Measurements from ENCODE around the gene PPP1R16B.
A peak's percentile ranks its signal among the peaks of the same experiment; 100 is the strongest.
"Not testable (repeated sequence)": the region's sequence is repeated elsewhere in the genome, so short reads cannot be mapped to it uniquely, and the experiment has no call there.

The PPP1R16B gene

GRCh38 chr20:38794057-38794456 lies 11.4 kb upstream of the PPP1R16B start:
- DNase-seq = not testable (repeated sequence)

GRCh38 chr20:38798266-38798665 lies 7.2 kb upstream of the PPP1R16B start:
- no peak for DNase-seq

DNA sequence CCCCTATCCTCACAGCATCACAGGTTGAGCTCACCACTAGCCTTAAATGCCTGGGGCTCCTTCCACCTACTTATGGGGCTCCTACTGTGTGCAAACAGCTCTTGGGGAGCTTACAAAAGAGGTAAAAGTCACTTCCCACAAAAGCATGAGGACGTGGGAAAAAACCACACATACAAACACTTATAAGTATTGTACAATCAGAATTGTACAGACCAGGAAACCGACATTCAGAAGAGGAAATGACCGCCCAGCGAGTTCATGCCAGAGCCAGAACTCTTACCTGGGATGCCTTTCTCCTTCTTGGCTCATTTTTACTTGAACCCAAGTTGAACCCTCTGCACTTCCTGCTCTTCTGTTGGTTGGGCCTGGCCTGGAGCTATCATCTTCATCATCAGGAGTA lies 6.3 kb upstream of the PPP1R16B start:
- DNase-seq = peak; percentile 40

GRCh38 chr20:38800882-38801281 lies 4.6 kb upstream of the PPP1R16B start:
- no peak for DNase-seq

DNA sequence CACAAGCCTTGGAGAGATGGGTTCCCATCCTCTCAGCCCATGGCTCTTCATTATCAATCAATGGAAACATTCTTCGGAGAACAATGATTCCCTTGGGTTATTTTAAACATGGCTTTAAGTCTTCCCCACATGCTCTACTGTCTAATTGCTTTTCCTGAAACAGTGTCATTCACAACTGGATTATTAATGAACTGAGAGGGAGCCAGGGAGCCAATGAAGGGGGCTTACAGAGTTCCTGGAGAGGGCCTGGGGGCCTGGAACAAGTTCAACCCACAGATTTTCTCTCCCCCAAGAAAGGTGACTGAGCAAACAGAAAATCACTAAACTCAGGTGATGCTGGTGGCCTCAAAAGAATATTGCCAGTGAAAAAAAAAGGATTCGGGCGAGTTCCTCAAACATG lies 1.3 kb upstream of the PPP1R16B start:
- DNase-seq = no peak

- peak; percentile 80 for DNase-seq
Observed at GRCh38 chr20:38804682-38805501, 605 bp upstream of the PPP1R16B start.

- DNase-seq = no peak
Observed at GRCh38 chr20:38805958-38806854, 709 bp downstream of the PPP1R16B start.

DNA sequence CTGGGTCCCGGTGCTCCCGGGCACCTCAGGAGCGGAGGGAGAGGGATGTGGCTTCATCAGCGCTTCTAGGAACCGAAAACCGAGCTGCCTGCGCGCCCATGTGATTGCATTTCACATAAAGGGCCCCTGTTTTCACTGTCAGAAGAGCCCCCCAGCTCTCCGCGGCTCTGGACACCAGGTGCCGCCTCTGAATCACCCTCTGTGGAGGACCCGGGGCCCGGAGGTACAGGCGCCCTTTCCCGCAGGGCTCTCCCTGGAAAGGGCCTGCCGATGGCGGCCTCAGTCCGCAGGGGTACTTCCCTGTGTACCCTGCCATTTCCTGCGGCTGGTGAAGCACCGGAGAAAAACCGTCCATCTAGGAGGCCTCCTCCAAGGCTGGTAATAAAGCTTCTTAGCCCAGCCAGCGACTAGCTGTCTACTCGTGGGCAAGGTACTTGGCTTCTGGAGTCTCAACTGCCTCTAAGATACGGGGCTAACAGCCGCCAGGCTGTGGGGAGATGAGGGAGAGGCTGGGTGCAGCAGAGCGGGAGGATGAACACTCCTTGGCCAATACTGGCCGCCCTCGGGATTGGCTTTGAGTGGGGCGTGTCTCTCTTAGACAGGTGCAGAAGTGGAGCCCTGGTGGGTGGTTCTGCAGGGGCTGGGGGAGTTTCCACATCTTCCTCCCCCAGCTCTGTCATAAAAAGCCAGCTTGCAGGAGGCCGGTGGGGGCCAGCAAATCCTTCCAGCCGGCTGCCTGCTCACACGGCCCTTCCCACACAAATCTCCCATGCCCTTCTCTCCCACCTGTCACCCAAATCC lies 1.6 kb downstream of the PPP1R16B start:
- no peak for DNase-seq

GRCh38 chr20:38809942-38810341 lies 4.4 kb downstream of the PPP1R16B start:
- DNase-seq = no peak

GRCh38 chr20:38810926-38811630 lies 5.6 kb downstream of the PPP1R16B start:
- no peak for DNase-seq

DNA sequence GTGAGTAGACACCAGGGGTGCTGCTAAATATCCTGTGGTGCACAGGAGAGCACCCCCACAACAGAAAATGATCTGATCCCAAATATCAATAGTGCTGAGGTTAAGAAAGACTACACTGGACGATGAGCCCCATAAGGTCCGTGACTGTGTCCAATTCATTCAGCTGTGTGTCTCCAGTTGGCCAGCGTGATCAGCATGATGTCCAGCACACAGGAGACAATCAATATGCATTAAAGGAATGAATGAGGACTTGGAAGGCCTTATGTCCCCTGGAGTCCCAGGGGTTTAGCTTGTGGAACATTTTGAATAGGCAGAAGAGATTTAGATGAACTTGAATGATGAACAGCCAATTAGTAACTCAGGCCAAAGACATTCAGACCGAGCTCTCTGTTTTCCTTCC lies 6.3 kb downstream of the PPP1R16B start:
- DNase-seq = no peak

DNA sequence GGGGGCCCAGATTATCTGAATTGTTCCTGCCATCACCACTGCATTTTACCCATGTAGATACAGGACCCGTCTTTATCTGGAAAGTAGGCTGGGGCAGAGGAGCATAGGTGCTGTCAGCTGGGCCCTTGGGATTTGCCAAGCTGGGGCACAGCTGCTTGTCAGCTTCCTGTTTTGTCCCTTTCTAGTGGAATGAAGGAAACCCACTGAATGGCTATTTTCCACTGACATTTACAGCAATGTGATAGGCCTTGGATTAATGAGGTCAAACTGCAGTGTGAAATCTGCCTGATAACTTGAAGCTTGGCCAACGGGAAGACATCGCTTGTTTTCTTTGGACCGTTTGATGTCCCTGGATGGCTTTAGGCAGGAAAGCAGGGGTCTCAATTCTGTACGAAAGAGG lies 6.7 kb downstream of the PPP1R16B start:
- DNase-seq = peak; percentile 11

- DNase-seq = no peak
Observed at GRCh38 chr20:38812709-38813573, 7.4 kb downstream of the PPP1R16B start.

- not testable (repeated sequence) for DNase-seq
Observed at GRCh38 chr20:38813574-38813962, 8.1 kb downstream of the PPP1R16B start.

- no peak for DNase-seq
Observed at GRCh38 chr20:38815446-38815845, 9.9 kb downstream of the PPP1R16B start.

DNA sequence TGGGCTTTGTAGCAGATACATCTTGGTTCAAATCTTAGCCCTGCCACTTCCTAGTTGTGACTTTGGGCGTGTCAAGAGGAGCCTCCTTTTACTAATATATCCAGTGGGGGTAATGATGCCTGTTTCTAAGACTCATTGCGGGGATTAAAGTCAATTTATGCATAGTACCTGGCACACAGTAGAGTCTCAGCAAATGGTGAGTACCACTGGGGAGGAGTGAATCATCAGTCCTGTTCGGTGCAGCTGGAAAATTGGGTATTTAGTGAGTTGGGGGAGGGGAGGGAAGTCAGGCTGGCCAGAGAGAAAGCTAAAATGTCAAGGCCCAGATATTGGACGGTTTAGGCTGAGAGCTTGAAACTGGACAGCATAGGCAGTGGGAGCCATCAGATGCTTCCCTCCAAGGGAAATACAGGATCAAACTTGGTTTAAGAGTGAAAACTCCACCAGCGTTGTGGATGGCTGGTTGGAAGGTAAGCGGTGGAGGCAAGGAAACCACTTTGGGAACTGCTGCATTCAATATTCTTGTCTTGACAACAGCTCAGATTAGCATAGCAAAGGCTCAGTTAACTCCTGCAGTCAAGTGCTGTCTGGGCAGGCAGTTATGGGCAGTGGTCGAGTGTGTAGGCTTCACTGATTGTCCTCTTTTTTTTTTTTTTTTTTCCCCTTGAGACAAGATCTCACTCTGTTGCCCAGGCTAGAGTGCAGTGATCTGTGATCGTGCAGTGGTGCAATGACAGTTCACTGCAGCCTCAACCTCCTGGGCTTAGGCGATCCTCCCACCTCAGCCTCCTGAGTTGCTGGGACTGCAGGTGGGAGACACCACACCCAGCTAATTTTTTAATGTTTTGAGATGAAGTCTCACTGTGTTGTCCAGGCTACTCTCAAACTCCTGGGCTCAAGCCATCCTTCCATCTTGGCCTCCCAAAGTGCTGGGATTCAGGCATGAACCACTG lies 12.9 kb downstream of the PPP1R16B start:
- no peak for DNase-seq

- no peak for DNase-seq
Observed at GRCh38 chr20:38825571-38825900, 20.0 kb downstream of the PPP1R16B start.

DNA sequence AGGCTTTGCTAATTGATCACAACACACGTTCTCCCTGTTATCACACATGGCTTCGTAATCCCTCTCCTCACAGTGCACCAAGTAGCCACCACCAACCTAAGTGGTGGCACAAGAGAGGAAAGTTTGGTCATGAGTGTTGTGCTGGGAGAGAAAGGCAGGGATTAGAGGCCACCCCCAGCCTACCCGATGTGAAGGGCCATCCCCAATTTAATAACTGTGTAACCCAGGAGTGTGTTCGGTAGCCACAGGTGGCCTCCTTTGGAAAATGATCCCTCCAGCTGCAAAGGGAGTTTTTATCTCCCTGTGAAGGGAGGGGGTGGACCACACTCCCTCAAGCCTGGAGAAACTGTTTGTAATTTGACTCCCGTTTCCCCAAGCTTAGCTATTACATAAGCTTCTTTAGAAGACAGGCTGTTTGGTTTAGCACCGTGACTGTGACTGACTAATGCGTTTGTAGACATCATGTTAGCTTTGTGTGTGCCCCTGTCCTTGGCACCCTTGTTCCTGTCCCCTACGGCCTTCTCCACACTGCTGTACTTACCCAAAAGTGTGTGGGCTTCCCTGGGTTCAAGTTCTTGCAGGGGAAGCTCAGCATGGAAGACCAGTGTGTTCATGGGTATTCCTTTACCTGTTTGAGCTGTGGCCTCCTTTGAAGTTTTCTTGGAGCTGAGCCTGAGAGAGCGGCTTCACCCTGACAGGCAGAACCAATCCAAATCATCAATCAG lies 20.6 kb downstream of the PPP1R16B start:
- peak; percentile 26 for DNase-seq

- DNase-seq = no peak
Observed at GRCh38 chr20:38827770-38828281, 22.3 kb downstream of the PPP1R16B start.
